ENCODE results near the gene PALM.
A peak's percentile ranks its signal among the peaks of the same experiment; 100 is the strongest.
"Not testable (repeated sequence)": the region's sequence is repeated elsewhere in the genome, so short reads cannot be mapped to it uniquely, and the experiment has no call there.

The PALM gene

DNA sequence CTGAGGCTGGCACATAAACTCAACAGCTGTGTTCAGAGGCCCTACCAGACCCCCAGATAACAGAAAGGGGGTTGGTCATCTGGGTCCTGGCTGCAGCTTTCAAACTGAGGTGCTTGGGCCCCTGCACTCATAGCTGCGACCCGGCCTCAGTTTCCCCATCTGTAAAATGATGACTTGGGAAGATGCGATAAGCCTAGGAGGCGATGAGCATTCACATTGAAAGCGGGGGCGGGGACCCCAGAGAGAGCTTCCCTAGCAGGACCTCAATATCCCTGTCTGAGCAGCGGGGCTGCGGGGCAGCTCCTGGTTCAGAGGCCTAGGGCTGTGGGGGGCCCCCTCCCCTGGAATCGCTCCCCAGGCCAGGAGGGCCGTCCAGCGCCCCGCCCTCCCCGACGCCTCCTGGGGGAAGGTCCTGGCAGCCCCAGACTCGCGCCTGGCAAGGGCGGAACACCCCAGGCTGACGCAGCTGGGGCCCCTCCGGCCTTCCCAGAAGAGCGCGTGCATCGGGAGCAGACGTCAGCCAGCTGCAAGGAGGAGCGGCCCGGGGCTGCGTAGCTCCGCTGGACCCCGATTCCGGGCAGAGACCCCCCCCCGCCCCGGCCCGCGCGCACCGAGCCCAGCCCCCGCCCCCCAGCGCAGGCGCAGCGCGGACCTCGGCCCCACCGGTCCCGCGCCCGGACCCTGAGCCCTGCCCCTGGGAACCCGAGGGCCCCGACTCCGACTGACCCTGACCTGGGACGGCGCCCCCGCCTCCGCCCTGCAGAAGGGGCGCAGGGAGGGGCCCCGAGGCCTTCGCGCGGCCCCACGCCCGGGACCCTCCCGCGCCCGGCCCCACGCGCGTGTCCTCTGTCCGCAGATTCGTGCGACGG lies 29.1 kb upstream of the PALM start:
- peak; percentile 75 for DNase-seq

DNA sequence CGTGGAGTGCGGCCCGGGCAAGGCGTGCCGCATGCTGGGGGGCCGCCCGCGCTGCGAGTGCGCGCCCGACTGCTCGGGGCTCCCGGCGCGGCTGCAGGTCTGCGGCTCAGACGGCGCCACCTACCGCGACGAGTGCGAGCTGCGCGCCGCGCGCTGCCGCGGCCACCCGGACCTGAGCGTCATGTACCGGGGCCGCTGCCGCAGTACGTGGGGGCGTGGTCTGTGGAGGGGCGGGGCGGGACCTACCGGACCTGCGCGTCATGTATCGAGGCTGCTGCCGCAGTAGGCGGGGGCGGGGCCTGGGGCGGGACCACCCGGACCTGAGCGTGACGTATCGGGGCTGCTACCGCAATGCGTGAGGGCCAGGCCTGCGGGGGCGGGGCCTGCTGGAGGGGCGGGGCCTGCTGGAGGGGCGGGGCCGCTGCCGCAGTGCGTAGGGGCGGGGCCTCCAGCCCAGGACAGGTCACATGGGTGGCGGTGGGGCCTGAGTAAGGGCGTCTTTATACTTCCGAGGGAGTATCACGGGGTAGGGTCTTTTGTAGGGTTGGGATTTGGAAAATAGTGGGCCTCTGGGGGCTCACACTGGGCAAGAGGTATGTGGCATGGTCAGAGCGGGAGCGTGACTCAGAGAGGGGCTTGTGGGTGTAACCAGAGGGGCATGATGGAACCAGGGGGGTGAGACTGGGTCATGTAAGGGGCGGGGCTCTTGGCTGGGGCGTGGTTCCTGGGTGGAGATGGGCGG lies 28.3 kb upstream of the PALM start:
- DNase-seq, result peak; percentile 99

DNA sequence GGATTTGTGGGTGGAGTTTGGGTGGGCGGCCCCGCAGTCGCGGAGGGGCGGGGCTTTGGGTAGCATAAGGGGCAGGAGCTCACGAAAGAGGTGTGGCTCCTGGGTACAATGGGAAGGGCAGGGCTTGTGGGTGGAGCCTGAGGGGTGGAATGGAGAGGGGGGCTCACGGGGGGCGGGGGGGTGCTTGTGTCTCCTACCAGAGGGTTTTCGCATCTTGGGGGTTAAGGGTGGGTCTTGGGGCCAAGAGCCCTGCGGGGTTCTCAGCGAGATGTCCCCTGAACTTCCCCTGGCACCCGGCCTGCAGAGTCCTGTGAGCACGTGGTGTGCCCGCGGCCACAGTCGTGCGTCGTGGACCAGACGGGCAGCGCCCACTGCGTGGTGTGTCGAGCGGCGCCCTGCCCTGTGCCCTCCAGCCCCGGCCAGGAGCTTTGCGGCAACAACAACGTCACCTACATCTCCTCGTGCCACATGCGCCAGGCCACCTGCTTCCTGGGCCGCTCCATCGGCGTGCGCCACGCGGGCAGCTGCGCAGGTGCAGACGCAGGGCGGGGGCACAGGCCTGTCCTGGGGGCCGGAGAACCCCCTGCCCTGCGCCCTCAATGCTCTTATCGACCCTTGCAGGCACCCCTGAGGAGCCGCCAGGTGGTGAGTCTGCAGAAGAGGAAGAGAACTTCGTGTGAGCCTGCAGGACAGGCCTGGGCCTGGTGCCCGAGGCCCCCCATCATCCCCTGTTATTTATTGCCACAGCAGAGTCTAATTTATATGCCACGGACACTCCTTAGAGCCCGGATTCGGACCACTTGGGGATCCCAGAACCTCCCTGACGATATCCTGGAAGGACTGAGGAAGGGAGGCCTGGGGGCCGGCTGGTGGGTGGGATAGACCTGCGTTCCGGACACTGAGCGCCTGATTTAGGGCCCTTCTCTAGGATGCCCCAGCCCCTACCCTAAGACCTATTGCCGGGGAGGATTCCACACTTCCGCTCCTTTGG lies 27.4 kb upstream of the PALM start:
- no peak for DNase-seq

DNA sequence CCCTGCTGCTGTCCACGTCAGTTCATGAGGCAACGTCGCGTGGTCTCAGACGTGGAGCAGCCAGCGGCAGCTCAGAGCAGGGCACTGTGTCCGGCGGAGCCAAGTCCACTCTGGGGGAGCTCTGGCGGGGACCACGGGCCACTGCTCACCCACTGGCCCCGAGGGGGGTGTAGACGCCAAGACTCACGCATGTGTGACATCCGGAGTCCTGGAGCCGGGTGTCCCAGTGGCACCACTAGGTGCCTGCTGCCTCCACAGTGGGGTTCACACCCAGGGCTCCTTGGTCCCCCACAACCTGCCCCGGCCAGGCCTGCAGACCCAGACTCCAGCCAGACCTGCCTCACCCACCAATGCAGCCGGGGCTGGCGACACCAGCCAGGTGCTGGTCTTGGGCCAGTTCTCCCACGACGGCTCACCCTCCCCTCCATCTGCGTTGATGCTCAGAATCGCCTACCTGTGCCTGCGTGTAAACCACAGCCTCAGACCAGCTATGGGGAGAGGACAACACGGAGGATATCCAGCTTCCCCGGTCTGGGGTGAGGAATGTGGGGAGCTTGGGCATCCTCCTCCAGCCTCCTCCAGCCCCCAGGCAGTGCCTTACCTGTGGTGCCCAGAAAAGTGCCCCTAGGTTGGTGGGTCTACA lies 25.9 kb upstream of the PALM start:
- DNase-seq, result no peak

DNA sequence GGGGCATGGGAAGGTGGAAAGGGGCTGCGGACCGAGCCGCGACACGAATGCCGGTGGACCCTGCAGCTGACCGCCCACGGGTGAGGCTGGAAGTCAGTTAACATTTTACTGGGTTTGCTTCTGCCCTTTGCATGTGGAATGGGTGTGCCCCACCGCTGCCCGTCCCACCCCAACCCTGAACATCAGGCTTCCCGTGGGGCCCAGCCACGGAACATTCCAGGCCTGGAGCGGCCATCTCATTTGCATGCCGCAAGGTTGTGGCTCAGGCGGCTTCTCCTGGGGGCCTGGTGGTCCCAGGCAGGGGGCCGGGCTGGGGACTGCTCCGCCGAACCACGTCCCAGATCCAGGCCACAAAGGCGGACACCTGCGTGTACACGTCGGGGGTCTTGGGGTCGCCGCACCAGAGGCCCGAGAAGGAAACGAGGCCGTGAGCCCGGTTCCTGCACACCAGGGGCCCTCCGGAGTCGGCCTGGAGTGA lies 23.2 kb upstream of the PALM start:
- no peak for DNase-seq

DNA sequence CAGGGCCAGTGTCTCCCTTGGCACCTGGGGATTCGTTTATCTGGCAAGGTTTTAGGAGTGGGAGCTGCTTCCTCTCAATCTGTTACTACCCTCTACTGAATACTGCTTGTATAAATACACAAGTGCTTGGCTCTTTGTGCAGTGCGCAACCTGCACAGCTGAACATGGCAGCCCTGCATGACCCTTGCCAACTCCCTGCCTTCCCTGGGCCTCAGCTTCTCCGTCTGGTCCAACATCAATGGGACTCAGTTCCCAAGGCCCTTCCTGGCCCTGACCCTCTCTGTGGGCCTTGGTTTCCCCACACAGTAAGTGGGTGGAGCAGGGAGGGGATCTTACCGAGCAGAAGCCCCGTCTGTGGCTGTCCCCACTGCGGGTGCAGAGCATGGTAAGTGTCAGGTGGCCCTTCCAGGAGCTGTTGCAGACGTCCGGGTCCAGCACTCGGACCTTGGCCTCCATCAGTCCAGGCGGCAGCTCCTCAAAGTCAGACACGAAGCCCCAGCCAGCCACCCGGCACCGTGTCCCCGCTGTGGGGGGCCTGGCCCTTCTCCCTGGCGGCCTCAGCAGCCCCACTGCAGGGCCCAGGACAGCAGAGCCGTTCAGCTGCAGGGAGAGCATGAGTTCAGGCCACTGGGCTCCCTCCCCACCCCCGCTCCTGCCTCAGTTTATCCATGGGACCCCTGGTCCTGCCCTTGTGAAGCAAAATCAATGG lies 22.0 kb upstream of the PALM start:
- no peak for DNase-seq

DNA sequence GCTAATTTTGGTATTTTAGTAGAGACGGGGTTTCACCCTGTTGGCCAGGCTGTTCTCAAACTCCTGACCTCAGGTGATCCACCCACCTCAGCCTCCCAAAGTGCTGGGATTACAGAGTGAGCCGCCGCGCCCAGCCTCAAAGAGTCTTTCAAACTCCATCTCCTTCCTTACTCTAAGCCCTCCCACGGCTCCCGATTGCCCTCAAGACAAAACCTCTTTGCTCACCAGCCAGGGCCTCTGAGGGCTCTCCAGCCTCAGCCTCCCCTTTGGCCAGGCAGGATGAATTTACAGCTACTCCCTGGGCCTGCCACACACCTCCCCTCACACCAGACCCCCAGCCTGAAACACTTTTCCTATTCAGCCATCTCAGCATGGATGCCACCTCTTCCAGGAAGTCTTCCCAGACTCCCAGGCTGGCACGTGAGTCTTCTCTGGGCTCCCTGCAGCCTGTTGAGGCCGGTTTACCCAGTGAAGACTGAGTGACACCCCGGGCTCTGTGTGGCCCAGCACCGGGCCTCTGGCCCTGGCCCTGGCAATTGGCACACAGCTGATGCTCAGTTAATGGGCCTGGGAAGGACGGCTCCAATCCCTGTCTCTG lies 21.1 kb upstream of the PALM start:
- DNase-seq, result no peak

DNA sequence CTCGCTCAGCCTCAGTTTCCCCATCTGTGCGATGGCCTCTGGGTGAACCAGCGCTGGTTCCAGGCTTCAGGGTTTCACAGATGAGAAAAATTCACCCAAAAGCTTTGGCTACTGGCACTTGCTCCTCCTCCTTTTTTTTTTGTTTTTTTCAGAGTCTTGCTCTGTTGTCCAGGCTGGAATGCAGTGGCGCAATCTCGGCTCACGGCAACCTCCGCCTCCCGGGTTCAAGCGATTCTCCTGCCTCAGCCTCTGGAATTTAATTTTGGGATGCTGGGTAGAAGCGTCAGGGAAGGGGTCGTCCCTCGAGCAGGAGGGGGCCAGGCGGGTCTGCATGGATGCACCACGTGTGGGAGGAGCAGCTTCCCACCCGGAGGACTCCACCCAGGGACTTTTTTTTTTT lies 20.5 kb upstream of the PALM start:
- DNase-seq, result no peak

DNA sequence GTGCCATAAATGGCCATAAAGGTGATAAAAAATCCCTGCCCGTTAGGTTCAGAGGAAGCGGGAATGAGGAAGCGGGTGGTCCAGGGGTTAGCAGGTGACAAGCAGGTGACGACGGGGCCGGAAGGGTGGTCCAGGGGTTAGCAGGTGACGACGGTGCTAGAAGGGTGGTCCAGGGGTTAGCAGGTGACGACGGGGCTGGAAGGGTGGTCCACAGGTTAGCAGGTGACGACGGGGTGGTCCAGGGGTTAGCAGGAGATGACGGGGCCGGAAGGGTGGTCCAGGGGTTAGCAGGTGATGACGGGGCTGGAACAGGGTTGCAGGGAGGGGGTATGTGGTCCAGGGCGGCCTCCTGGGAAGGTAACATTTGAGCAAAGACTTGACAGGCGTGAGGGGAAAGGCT lies 19.7 kb upstream of the PALM start:
- DNase-seq, result no peak

DNA sequence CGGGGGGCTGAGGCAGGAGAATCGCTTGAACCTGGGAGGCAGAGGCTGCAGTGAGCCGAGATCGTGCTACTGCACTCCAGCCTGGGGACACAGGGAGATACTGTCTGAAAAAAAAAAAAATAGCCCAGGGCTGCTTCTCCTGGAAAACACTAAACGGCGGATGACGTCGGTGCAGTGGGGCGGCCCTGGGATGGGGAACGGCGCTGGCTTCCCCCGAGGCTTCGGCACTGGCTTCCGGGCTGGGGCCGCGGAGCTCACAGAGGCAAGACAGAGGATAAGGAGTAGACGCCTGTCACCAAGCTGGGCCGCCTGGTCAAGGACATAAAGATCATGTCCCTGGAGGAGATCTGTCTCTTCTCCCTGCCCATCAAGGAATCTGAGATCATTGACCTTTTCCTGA lies 18.5 kb upstream of the PALM start:
- DNase-seq, result no peak

DNA sequence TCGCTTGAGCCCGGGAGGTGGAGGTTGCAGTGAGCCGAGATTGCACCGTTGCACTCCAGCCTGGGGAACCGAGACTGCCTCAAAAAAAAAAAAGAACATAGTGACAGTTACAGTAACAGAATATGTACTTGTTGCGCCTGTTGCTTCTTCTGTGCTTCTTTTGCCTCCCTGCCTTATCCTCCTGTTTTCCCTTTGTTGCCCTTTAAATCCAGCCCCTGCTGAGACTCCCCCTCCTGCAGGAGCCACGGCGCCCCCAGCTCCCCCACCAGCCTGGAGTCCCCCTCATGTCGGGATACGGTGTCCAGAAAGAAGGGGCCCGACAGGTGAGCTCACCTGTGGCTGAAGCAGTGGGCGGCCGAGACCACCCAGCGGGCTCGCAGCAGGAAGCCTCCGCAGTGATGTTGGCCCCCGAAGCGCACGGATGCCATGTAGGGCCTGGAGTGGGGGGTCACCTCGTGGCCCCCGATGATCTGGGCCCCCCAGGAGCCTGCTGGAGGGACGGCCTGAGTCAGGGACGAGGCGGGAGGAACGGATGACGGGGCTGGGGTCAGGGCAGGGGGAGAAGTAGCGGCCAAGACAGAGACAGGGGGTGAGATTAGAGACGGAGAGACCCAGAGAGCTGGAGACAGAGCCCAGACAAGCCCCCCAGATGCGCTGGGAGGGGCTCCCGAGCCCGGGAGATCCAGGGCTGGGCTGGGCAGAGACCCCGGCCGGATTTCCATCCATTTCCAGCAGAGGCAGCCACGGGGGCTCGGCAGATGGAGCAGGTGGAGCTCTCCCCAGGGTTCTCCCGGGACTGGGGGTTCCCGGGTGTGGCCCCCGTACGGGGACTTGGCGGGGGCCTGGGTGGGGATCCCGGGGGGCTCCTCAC lies 14.0 kb upstream of the PALM start:
- DNase-seq, result no peak

DNA sequence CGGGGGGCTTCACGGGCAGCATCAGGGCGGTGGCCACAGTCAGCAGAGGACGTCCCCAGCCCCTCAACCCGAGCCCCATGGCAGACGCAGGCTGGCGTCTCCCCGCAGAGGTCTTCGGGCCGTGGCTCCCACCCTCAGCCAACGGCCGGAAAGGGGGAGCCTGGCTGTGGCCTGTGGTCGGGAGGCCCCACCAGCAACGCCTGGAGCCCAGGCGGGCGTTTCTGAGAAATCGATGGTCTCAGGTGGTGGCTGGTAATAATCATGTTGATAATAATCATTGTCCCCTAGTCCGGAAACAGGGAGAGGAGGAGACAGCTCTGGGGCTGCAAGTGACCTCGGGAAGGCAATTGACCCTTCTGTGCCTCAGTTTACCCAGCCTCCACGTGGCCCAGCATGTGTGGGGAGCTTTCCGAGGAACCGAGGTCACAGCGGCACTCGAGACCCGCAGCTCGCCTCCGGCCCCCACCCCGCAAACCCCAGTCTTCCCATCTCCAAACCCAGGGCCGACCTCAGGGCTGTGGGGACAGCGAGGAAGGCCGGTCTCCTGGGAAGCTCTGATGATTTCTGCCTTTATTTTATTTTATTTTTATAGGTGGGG lies 13.3 kb upstream of the PALM start, which contains the start of gene PRSS57:
Gene PRSS57 (minus strand): TSS at position 101 of the 598 bp plus-strand sequence. CDS start 22 bp downstream, at position 79.
- no peak for DNase-seq

DNA sequence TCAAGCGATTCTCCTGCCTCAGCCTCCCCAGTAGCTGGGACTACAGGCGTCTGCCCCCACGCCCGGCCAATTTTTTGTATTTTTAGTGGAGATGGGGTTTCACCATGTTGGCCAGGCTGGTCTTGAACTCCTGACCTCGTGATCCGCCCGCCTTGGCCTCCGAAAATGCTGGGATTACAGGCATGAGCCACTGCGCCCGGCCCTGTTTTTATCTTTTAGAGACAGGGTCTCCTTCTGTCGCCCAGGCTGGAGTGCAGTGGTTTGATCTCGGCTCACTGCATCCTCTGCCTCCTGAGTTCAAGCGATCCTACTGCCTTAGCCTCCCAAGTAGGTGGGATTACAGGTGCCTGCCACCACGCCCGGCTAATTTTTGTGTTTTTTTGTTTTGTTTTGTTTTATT lies 10.2 kb upstream of the PALM start:
- DNase-seq, result not testable (repeated sequence)

DNA sequence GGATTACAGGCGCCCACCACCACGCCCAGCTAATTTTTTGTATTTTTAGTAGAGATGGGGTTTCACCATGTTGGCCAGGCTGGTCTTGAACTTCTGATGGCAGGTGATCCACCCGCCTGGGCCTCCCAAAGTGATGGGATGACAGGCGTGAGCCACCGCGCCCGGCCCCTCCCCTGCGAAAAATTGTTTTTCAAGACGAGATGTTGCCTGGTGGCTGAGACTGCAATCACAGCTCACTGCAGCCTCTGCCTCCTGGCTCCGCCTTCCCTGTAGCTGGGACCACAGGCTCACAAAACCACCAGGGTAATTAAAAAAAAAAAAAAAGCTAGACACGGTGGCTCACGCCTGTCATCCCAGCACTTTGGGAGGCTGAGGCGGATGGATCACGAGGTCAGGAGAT lies 8.8 kb upstream of the PALM start:
- DNase-seq, result not testable (repeated sequence)

DNA sequence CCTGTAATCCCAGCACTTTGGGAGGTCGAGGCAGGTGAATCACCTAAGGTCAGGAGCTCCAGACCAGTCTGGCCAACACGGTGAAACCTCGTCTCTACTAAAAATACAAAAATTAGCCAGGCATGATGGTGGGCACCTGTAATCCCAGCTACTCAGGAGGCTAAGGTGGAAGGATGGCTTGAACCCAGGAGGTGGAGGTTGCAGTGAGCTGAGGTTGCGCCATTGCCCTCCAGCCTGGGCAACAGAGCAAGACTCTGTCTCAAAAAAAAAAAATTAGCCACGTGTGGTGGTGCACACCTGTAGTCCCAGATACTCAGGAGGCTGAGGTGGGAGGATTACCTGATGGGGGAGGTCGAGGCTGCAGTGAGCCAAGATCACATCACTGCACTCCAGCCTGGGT lies 5.9 kb upstream of the PALM start:
- not testable (repeated sequence) for DNase-seq

DNA sequence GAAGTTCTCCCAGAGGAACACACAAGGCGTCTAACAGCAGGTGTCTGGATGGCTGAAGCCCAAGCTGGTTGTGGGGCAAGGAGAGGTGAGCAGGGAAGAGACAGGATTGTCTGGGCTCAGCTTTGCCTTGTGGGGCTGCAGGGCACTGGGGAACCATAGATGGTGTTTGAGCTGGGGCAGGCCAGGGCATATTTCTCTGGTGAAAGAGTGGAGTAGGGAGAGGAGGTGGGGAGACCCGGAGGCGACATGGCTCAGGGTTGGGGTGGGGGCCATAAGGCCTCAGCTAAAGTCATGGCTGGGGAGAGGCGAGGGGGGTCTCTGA lies 5.4 kb upstream of the PALM start:
- no peak for DNase-seq

DNA sequence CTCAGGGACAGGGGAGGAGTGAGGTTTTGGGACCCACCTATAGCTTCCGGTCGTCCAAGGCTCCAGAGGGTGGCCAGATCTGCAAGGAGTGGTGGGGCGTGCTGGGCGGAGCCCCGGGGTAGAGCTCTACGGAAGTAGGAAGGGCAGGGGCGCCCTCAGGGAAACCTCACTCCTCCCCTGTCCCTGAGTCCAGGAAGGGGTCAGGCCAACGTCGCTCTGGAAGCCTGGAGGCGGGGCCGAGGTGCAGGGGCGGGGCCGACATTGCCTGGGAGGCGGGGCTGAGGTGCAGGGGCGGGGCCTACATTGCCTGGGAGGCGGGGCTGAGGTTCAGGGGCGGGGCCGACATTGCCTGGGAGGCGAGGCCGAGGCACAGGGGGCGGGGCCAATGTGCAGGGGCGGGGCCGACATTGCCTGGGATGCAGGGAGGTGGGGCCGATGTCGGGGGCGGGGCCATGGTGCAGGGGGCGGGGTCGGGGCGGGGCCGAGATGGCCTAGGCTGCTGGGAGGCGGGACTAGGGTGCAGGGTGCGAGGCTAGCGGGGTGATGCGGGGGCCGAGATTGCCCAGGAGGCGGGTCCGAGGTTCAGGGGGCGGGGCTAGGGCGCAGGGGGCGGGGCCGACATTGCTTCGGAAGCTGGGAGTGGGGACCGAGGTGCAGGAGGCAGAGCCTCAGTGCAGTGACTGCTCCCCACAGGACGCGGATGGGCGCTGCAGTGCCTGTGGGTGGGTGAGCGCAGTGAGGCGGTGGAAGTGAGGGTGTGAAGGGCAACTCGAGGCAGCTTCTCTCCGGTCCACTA lies 4.9 kb upstream of the PALM start:
- DNase-seq, result peak; percentile 78

DNA sequence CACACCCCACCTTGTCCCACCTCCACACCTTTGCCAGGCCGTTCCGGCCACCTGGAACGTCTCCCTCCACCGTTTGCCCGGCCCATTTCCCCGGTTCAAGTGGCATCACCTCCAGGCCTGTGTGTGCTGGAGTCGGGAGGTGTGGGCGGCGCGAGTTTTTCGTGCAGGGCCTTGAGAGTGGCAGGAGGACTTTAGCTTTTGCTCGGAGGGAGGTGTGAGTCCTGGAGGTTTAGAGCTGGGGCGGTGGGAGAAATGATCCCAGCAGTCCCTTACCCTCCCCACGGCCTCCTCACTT lies 4.3 kb upstream of the PALM start:
- DNase-seq, result no peak
